ENCODE measurements around the gene ZFTA. TPM values are rescaled to one million over a fixed set of nuclear protein-coding genes. Genes with fewer than 3 reads are reported as not detected.

Gene ZFTA
- total and polyA plus RNA-seq, 4 donors, result 1.7 to 12.1 (median 6.8) TPM

DNA sequence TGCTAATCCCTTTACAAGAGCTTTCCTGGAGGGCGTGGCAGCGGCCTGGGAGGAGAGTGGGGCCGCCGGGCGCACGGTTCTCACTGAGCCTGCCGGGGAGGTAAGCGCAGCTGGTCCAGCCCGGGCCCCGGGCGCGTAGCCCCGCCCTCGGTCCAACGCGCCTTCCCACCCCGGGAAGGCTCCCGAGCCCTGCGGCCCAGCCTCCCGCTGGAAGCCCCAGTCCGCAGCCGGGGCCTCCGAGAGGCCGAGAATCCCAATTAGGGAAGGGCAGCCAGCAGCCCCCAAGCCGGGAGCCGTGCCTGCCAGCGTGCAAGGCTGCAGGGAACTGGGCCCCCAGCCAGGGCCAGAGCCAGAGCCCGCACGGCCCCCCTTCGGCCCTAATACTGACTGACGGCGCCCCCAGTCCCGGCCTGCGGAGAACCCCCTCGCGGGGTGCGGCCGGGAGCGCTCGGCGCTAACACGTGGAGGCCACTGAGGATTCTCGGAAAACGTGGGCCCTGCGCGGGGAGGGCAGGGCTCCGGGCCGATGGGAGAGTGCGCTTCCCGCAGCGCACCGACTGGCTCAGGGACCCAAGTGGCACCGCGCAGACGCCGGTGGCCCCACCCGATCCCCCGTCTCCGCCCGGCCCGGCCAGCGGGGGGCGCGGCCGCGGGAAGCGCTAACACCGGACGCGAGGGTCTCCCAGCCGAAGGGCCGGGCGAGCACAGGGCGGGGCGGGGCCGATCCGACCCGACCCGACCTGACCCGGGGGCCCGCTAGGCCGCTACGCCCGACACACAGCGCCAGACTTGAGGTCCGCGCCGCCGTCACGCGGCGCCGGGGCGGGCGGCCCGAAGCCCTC, 5.7 kb downstream of the ZFTA start:
- no peak for TF ChIP-seq REST (IDR thresholded peaks at IDR 0.05)
- TF ChIP-seq NR2F2 (IDR thresholded peaks at IDR 0.05), result no peak
- no peak for TF ChIP-seq RAD21 (IDR thresholded peaks at IDR 0.05)
- TF ChIP-seq MAX (IDR thresholded peaks at IDR 0.05), result no peak
- TF ChIP-seq EGR1 (IDR thresholded peaks at IDR 0.05; ENCODE audit: low read depth in 2 of 2), result no peak
- TF ChIP-seq, protein P1, sequence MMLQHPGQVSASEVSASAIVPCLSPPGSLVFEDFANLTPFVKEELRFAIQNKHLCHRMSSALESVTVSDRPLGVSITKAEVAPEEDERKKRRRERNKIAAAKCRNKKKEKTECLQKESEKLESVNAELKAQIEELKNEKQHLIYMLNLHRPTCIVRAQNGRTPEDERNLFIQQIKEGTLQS (IDR thresholded peaks at IDR 0.05), result no peak
- no peak for TF ChIP-seq TAF1 (conservative IDR thresholded peaks at IDR 0.05)
- TF ChIP-seq ZBTB33 (IDR thresholded peaks at IDR 0.05), result no peak
- TF ChIP-seq JUND (IDR thresholded peaks at IDR 0.05), result no peak
- TF ChIP-seq HNF4G (IDR thresholded peaks at IDR 0.05), result no peak
- no peak for TF ChIP-seq CTCF (IDR thresholded peaks at IDR 0.05; ENCODE audit: low read depth, low read length, missing input control)
- no peak for TF ChIP-seq SP1 (IDR thresholded peaks at IDR 0.05)
- no peak for TF ChIP-seq FOXA1 (IDR thresholded peaks at IDR 0.05)
- no peak for TF ChIP-seq HNF4A (conservative IDR thresholded peaks at IDR 0.05)
- no peak for TF ChIP-seq YY1 (IDR thresholded peaks at IDR 0.05)
- no peak for TF ChIP-seq FOXA2 (IDR thresholded peaks at IDR 0.05)
- no peak for TF ChIP-seq RXRA (IDR thresholded peaks at IDR 0.05)
- TF ChIP-seq GABPA (IDR thresholded peaks at IDR 0.05 in 1 of 2, conservative IDR thresholded peaks at IDR 0.05 in 1 of 2), result no peak
- peak overlapping the region; percentile 86 to 98 for H3K27ac ChIP-seq (ENCODE audit: low read depth in 1 of 2, low read length in 2 of 2)
- WGBS, result 32% methylated on average over 96 of the region's 96 CpGs
- peak overlapping the region in 1 of 2 donors; percentile 37 for H3K9ac ChIP-seq (ENCODE audit: low read depth in 1 of 2, low read length in 2 of 2)
- no peaks in the 10 kb centered on the region for H3K9me3 ChIP-seq (ENCODE audit: control insufficient read depth in 4 of 4, low read length in 3 of 4)
- H3K27me3 ChIP-seq (ENCODE audit: control insufficient read depth in 4 of 4, insufficient read depth in 4 of 4, low read length in 3 of 4), result no peaks in the 10 kb centered on the region
- H3K4me1 ChIP-seq (ENCODE audit: control insufficient read depth in 4 of 4, insufficient read depth in 4 of 4, low read length in 3 of 4), result peaks cover 9 to 55% (median 36%) of the 10 kb centered on the region in 4 donors
- peak; percentile 36 for DNase-seq (ENCODE audit: low spot score)
- peak overlapping the region; percentile 66 to 74 (median 71) for H3K4me3 ChIP-seq (ENCODE audit: low read depth in 1 of 3, low read length in 3 of 3)
- peaks cover 0 to 5% (median 2%) of the 10 kb centered on the region in 4 donors for H3K36me3 ChIP-seq (ENCODE audit: control insufficient read depth in 4 of 4, insufficient read depth in 3 of 4, low read depth in 1 of 4, low read length in 3 of 4)
